Erythroblast (primary cell): ENCODE data around the gene LRP1.

ENCODE experiments used
- GATA1 ChIP-seq: IDR thresholded peaks from 2 replicates; pipeline ENCODE4 v1.6.1; 2011; ENCODE audit warnings: low read depth, mild to moderate bottlenecking, control low read depth, low read length, moderate library complexity
- POLR2A ChIP-seq: IDR thresholded peaks from 2 replicates; pipeline ENCODE4 v1.6.1; 2011; ENCODE audit warnings: mild to moderate bottlenecking, low read length

DNA sequence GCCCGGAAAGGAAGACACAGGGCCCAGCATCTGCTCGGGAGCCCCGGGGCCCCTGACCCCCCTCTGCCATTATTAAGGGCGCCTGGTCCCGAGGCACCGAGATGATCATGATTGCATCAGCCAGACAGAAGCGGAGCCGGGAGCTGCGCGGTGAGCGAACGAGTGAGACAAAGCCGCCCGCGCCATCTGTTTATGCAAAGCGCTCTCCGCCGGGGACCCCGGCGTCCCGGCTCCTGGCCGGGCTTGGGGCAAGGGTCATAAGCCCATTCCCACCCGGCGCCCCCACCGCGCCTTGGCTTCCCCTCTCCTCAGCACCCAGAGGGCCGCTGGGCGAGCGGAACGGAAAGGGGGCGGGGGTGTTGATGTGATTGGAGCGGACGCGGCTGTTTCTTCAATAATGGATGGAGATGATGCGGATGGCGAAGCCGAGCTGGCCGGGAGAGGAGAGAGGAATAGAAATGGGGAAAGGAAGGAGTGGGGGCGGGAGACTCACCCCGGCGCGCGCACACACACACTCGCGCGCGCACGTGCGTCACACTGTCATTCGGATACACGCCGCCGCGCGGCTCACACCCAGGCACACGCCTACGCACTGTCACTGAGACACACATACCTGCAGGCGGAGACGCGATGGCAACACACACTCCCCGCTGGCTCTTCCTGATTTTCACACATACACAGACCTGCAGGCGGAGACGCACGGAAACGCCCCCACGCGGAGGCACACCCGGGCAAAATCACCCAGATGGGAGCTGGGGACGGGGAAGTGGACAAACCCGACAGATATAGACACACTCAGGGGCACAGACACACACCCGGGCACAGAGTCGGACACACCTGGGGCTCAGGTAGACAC is 112.0 kb downstream of the LRP1 start:
- TF ChIP-seq POLR2A (no peak), GATA1 (no peak)
